ENCODE results near the gene DHRSX. TPM values are rescaled to one million over a fixed set of nuclear protein-coding genes. Genes with fewer than 3 reads are reported as not detected.

Gene DHRSX
- total RNA-seq, 2 donors from 2014 or later: 36.5 to 45.4 TPM

DNA sequence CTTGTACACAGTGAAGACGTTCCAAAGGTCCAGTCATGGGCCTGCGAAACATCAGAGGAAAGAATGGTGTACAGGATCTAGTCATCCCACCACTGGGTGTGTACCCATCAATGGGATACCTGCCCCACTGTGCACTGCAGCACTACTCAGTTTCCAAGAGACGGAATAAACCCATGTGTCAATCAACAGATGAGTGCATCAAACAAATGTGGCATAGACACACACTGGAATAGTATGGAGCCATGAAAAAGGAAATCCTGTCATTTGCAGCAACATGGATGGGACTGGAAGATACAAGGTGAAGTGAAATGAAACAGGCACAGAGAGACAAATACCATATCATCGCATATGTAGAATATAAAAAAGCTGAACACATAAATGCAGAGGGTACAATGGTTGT lies 48.0 kb downstream of the DHRSX start:
- no peak for DNase-seq

DNA sequence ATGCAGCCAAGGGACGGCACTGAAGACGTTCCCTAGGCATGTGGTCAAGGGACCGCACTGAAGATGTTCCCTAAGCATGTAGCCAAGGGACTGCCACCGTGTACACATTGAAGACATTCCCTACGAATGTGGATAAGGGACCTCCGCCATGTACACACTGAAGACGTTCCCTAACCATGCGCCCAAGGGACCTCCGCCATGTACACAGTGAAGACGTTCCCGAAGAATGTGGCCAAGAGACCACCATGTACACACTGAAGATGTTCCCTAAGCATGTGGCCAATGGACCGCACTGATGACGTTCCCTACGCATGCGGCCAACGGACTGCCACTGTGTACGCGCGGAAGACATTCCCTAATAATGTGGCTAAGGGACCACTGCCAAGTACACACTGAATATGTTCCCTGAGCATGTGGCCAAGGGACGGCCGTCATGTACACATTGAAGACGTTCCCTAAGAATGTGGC lies 48.4 kb downstream of the DHRSX start:
- Histone ChIP-seq H3K27ac (ENCODE audit: low read depth, low read length) (no peak overlapping the region), H3K4me3 (ENCODE audit: low read length) (no peak overlapping the region), H3K36me3 (ENCODE audit: control insufficient read depth, insufficient read depth, low read length) (no peaks in the 10 kb centered on the region), H3K4me1 (ENCODE audit: control insufficient read depth, insufficient read depth, low read length) (no peaks in the 10 kb centered on the region), H3K27me3 (ENCODE audit: control insufficient read depth, insufficient read depth, low read length, poor library complexity, severe bottlenecking) (no peaks in the 10 kb centered on the region), H3K9ac (ENCODE audit: extremely low read depth, low read length, poor library complexity, severe bottlenecking) (no peak overlapping the region), H3K9me3 (ENCODE audit: control insufficient read depth, low read length) (peaks cover 13% of the 10 kb centered on the region)
- Mint-ChIP-seq H3K9me3 (peaks cover 16% of the 10 kb centered on the region), H3K27me3 (ENCODE audit: insufficient read depth) (no peaks in the 10 kb centered on the region), H3K36me3 (ENCODE audit: low read depth) (peaks cover 27% of the 10 kb centered on the region), H3K27ac (no peak overlapping the region), H3K4me3 (no peak overlapping the region), H3K4me1 (peaks cover 19% of the 10 kb centered on the region)
- 92 to 93% methylated on average over 22 of the region's 22 CpGs for WGBS, 2 experiments (ENCODE audit: insufficient coverage in 1 of 2, insufficient read length in 1 of 2)
- no peak for DNase-seq
- TF ChIP-seq, protein P1, sequence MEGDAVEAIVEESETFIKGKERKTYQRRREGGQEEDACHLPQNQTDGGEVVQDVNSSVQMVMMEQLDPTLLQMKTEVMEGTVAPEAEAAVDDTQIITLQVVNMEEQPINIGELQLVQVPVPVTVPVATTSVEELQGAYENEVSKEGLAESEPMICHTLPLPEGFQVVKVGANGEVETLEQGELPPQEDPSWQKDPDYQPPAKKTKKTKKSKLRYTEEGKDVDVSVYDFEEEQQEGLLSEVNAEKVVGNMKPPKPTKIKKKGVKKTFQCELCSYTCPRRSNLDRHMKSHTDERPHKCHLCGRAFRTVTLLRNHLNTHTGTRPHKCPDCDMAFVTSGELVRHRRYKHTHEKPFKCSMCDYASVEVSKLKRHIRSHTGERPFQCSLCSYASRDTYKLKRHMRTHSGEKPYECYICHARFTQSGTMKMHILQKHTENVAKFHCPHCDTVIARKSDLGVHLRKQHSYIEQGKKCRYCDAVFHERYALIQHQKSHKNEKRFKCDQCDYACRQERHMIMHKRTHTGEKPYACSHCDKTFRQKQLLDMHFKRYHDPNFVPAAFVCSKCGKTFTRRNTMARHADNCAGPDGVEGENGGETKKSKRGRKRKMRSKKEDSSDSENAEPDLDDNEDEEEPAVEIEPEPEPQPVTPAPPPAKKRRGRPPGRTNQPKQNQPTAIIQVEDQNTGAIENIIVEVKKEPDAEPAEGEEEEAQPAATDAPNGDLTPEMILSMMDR (conservative IDR thresholded peaks at IDR 0.05): no peak

More for the DNA sequence above, 48.0 kb downstream of the DHRSX start:
- H3K27ac Mint-ChIP-seq: no peak overlapping the region
- H3K4me3 ChIP-seq (ENCODE audit: low read length): no peak overlapping the region
- 95 to 96% methylated on average over 4 of the region's 4 CpGs for WGBS, 2 experiments (ENCODE audit: insufficient coverage in 1 of 2, insufficient read length in 1 of 2)
- no peaks in the 10 kb centered on the region for H3K27me3 ChIP-seq (ENCODE audit: control insufficient read depth, insufficient read depth, low read length, poor library complexity, severe bottlenecking)
- no peak overlapping the region for H3K27ac ChIP-seq (ENCODE audit: low read depth, low read length)
- peaks cover 22% of the 10 kb centered on the region for H3K36me3 Mint-ChIP-seq (ENCODE audit: low read depth)
- no peaks in the 10 kb centered on the region for H3K27me3 Mint-ChIP-seq (ENCODE audit: insufficient read depth)
- peaks cover 19% of the 10 kb centered on the region for H3K4me1 Mint-ChIP-seq
- peaks cover 8% of the 10 kb centered on the region for H3K9me3 ChIP-seq (ENCODE audit: control insufficient read depth, low read length)
- peaks cover 13% of the 10 kb centered on the region for H3K9me3 Mint-ChIP-seq
- H3K36me3 ChIP-seq (ENCODE audit: control insufficient read depth, insufficient read depth, low read length): no peaks in the 10 kb centered on the region
- no peak overlapping the region for H3K9ac ChIP-seq (ENCODE audit: extremely low read depth, low read length, poor library complexity, severe bottlenecking)
- TF ChIP-seq, protein P1 (conservative IDR thresholded peaks at IDR 0.05): no peak
- H3K4me1 ChIP-seq (ENCODE audit: control insufficient read depth, insufficient read depth, low read length): no peaks in the 10 kb centered on the region
- no peak overlapping the region for H3K4me3 Mint-ChIP-seq

- 64 to 81% methylated on average over 24 to 25 of the region's 25 CpGs for WGBS, 2 experiments (ENCODE audit: insufficient coverage in 1 of 2, insufficient read length in 1 of 2)
- no peaks in the 10 kb centered on the region for H3K36me3 ChIP-seq (ENCODE audit: control insufficient read depth, insufficient read depth, low read length)
- no peak overlapping the region for H3K9ac ChIP-seq (ENCODE audit: extremely low read depth, low read length, poor library complexity, severe bottlenecking)
- H3K27ac ChIP-seq (ENCODE audit: low read depth, low read length): peak overlapping the region; percentile 79
- H3K27me3 Mint-ChIP-seq (ENCODE audit: insufficient read depth): no peaks in the 10 kb centered on the region
- peaks cover 21% of the 10 kb centered on the region for H3K9me3 Mint-ChIP-seq
- peaks cover 15% of the 10 kb centered on the region for H3K9me3 ChIP-seq (ENCODE audit: control insufficient read depth, low read length)
- no peak overlapping the region for H3K4me3 ChIP-seq (ENCODE audit: low read length)
- TF ChIP-seq, protein P1 (conservative IDR thresholded peaks at IDR 0.05): no peak
- no peaks in the 10 kb centered on the region for H3K27me3 ChIP-seq (ENCODE audit: control insufficient read depth, insufficient read depth, low read length, poor library complexity, severe bottlenecking)
- peak; percentile 83 for DNase-seq
- H3K4me1 Mint-ChIP-seq: peaks cover 19% of the 10 kb centered on the region
- peak overlapping the region; percentile 91 for H3K27ac Mint-ChIP-seq
- H3K36me3 Mint-ChIP-seq (ENCODE audit: low read depth): peaks cover 33% of the 10 kb centered on the region
- no peaks in the 10 kb centered on the region for H3K4me1 ChIP-seq (ENCODE audit: control insufficient read depth, insufficient read depth, low read length)
- no peak overlapping the region for H3K4me3 Mint-ChIP-seq
These were observed 49.1 kb downstream of the DHRSX start for GRCh38 chrX:2451501-2452316.

All from endodermal cell (in vitro differentiated cells).